MM.1S (cell line): ENCODE results near the gene OR4F15.

Experiments
- CTCF ChIP-seq: fragments of 300-600 bp; sonication (generic); IDR thresholded peaks from 2 replicates; pipeline ENCODE4 v1.5.1; 2016; ENCODE audit warnings: antibody characterized with exemption, low read length, mixed read lengths
- EZH2 ChIP-seq: fragments of 300-600 bp; sonication (generic); optimal IDR thresholded peaks from 2 replicates; pipeline ENCODE3; 2017; ENCODE audit warnings: low read depth, mild to moderate bottlenecking, antibody characterized with exemption, low read length, mixed read lengths

- TF ChIP-seq EZH2 (no peak), CTCF (no peak)
Observed at GRCh38 chr15:101799665-101800064, 12.3 kb upstream of the OR4F15 start.
